B cell (primary cell): ENCODE measurements around the gene FRMD6. TPM values are rescaled to one million over a fixed set of nuclear protein-coding genes. Genes with fewer than 3 reads are reported as not detected.

ENCODE experiments used
- ATAC-seq: fragments of 200-7000 bp; cut with Tn5 transposase; one replicate; pipeline ENCODE4 v1.10.0; 2021; ENCODE audit warnings: low read depth, mild to moderate bottlenecking, moderate number of reproducible peaks, moderate library complexity
- CTCF ChIA-PET: fragments of 350-600 bp; sonication (Branson Sonifier 250); formaldehyde crosslinking; loops from one replicate; lab custom pipeline; 2021; ENCODE audit warnings: antibody characterized with exemption, inconsistent platforms; lab: Charles Lee
- POLR2A ChIA-PET: fragments of 350-600 bp; sonication (Branson Sonifier 250); formaldehyde crosslinking; loops from one replicate; lab custom pipeline; 2021; ENCODE audit warnings: antibody characterized with exemption; lab: Charles Lee
- DNase-seq: peaks from one replicate; pipeline ENCODE4 v3.0.0; 2013
- H2AFZ ChIP-seq: 2 replicates; pipeline ENCODE4 v1.6.1; 2012; ENCODE audit warnings: mild to moderate bottlenecking, low read depth, low read length; ENCODE audit not compliant: insufficient read depth, poor library complexity, severe bottlenecking
- H3K27ac ChIP-seq, 2 donors: 1 replicate in 1 of 2; 2 replicates in 1 of 2; pipeline ENCODE4 v1.5.1; 2012 to 2013; ENCODE audit warnings: low read length in 2 of 2, mild to moderate bottlenecking in 2 of 2, moderate library complexity in 1 of 2
- H3K27me3 ChIP-seq, 4 experiments: fragments of 200-600 bp in 1 of 4; sonication (generic) in 1 of 4; replicated peaks in 1 of 4; 1 replicate in 2 of 4; 2 replicates in 2 of 4; pipeline versions ENCODE4 v1.6.1 to v1.7.0; 2013 to 2016; ENCODE audit warnings: low read length in 3 of 4, mild to moderate bottlenecking in 2 of 4, mixed read lengths in 1 of 4, moderate library complexity in 1 of 4; ENCODE audit not compliant: insufficient read depth in 4 of 4, control insufficient read depth in 3 of 4; ENCODE audit errors: control extremely low read depth in 1 of 4
- H3K36me3 ChIP-seq, 2 experiments: replicated peaks in 1 of 2; 1 replicate in 1 of 2; 2 replicates in 1 of 2; pipeline versions ENCODE4 v1.6.1 to v1.7.1; 2013; ENCODE audit warnings: low read length in 1 of 2; ENCODE audit not compliant: insufficient read depth in 2 of 2, control insufficient read depth in 1 of 2; ENCODE audit errors: control extremely low read depth in 1 of 2, extremely low read depth in 1 of 2
- H3K4me1 ChIP-seq, 2 donors: fragments of 200-600 bp in 1 of 2; sonication (generic) in 1 of 2; 1 replicate in 1 of 2; 2 replicates in 1 of 2; pipeline versions ENCODE4 v1.5.1 to v1.6.1; 2013 to 2017; ENCODE audit warnings: low read length in 2 of 2; ENCODE audit not compliant: control insufficient read depth in 2 of 2, insufficient read depth in 2 of 2
- H3K4me2 ChIP-seq: replicated peaks from 2 replicates; pipeline ENCODE3; 2012; ENCODE audit warnings: mild to moderate bottlenecking, low read depth, low read length; ENCODE audit not compliant: poor library complexity, severe bottlenecking
- H3K4me3 ChIP-seq, 5 experiments: fragments of 200-600 bp in 1 of 5; sonication (generic) in 1 of 5; 1 replicate in 3 of 5; 2 replicates in 2 of 5; pipeline versions ENCODE4 v1.5.1 to v1.7.0; 2011 to 2016; ENCODE audit warnings: low read length in 4 of 5, mild to moderate bottlenecking in 4 of 5, low read depth in 2 of 5, control low read depth in 1 of 5, moderate library complexity in 1 of 5; ENCODE audit not compliant: insufficient read depth in 1 of 5; ENCODE audit errors: control extremely low read depth in 1 of 5, extremely low read depth in 1 of 5
- H3K79me2 ChIP-seq: fragments of 200-600 bp; sonication (generic); one replicate; pipeline ENCODE4 v1.6.0; 2016; ENCODE audit warnings: low read length; ENCODE audit not compliant: control insufficient read depth, insufficient read depth
- H3K9ac ChIP-seq: fragments of 200-600 bp; sonication (generic); 2 replicates; pipeline ENCODE4 v1.6.1; 2017; ENCODE audit warnings: mild to moderate bottlenecking, low read length, moderate library complexity
- H3K9me3 ChIP-seq, 3 donors: one replicate each; pipeline versions ENCODE4 v1.6.1 to v1.7.1; 2013; ENCODE audit warnings: low read length in 2 of 3; ENCODE audit not compliant: control insufficient read depth in 2 of 3, insufficient read depth in 1 of 3; ENCODE audit errors: control extremely low read depth in 1 of 3
- H4K20me1 ChIP-seq: 2 replicates; pipeline ENCODE4 v1.6.0; 2012; ENCODE audit warnings: mild to moderate bottlenecking, low read length; ENCODE audit not compliant: insufficient read depth, control insufficient read depth, poor library complexity, severe bottlenecking
- H3K27ac Mint-ChIP-seq: one replicate; pipeline ENCODE4 v1.8.0; 2021; ENCODE audit warnings: mixed read lengths
- H3K27me3 Mint-ChIP-seq: one replicate; pipeline ENCODE4 v1.8.0; 2021; ENCODE audit warnings: mixed read lengths
- H3K4me1 Mint-ChIP-seq: one replicate; pipeline ENCODE4 v1.8.0; 2021; ENCODE audit warnings: mixed read lengths
- H3K4me3 Mint-ChIP-seq: one replicate; pipeline ENCODE4 v1.8.0; 2021; ENCODE audit warnings: mixed read lengths
- H3K9me3 Mint-ChIP-seq: one replicate; pipeline ENCODE4 v1.8.0; 2022; ENCODE audit warnings: mixed read lengths; ENCODE audit not compliant: insufficient read depth
- EZH2 ChIP-seq: IDR thresholded peaks from 2 replicates; pipeline ENCODE4 v1.6.1; 2012; ENCODE audit warnings: borderline replicate concordance, low read depth, mild to moderate bottlenecking, moderate library complexity, low read length; ENCODE audit not compliant: insufficient read depth, poor library complexity, severe bottlenecking
- WGBS: methylation state at CpG from one replicate; pipeline ENCODE4 v1.1.5; 2013; ENCODE audit warnings: missing lambda C conversion rate; ENCODE audit not compliant: insufficient coverage; 5-methylcytosine and 5-hydroxymethylcytosine counted together
- intact Hi-C: fragments of 100-400 bp; cut with micrococcal nuclease; formaldehyde crosslinking; loops from one replicate; pipeline ENCODE4 v1.10.0; 2022
- polyA plus RNA-seq: library from polyadenylated mRNA; depleted of rRNA; stranded (reverse); fragments of >200 nt; gene quantifications from 2 replicates; pipeline ENCODE4 v1.2.3, GENCODE V29; 2012
- total RNA-seq, 2 donors: library from RNA; stranded (reverse); fragments of 120-200 nt in 1 of 2; gene quantifications; 1 replicate in 1 of 2; 2 replicates in 1 of 2; pipeline versions ENCODE4 v1.2.3 to v1.2.4, GENCODE V29; 2013 to 2022
- TF ChIP-seq, protein P1 (sequence below): fragments of 200-600 bp; IDR thresholded peaks from one replicate; pipeline ENCODE4 v1.8.0; 2022; ENCODE audit warnings: antibody characterized with exemption, mild to moderate bottlenecking

Gene FRMD6
- total and polyA plus RNA-seq, 2 donors (not counting 1 experiment from before 2014, with no cell fraction given) = 0.03 to 0.30 TPM

DNA sequence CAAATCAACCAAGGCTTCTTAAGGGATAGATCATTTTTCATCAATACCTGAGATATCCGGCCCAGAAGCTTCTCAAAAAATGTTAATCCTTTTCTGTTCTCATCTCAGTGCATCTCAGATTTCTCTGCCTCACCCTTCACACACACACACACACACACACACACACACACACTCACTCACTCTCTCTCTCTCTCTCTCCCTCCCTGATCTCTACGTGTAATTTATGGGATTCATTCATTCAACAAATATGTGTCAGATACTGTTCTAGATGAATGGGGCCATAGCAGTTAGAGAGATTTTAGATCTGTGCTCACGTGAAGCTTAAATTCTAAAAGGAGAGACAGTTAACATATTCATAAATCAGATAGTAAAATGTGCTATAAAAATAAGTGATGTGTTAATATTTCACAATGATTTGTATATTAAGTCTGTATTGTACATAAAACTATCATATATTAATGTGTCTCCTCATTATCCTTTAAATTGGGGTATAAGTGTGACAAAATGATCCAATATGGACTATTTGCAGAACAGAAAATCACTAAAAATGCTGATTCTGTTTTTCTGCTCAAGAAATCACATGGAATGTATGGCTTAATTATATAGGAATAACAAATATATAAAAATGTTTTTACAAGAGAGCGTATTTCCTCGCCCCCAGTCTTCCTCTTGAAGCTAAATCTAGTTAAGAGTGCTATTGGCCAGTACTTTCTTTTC is 7.3 kb upstream of the FRMD6 start:
- Histone ChIP-seq H3K36me3 (no peaks in the 10 kb centered on the region), H3K4me3 (no peak overlapping the region), H3K9ac (no peak overlapping the region), H3K4me1 (no peaks in the 10 kb centered on the region), H3K9me3 (no peaks in the 10 kb centered on the region), H3K79me2 (no peaks in the 10 kb centered on the region), H2AFZ (no peak overlapping the region), H3K27me3 (no peaks in the 10 kb centered on the region), H4K20me1 (no peaks in the 10 kb centered on the region), H3K27ac (no peak overlapping the region), H3K4me2 (no peak overlapping the region)
- no peaks in the 10 kb centered on the region for H3K4me1 Mint-ChIP-seq
- H3K9me3 Mint-ChIP-seq = no peaks in the 10 kb centered on the region
- H3K4me3 Mint-ChIP-seq = no peak overlapping the region
- WGBS = no CpG with 5 or more reads among the region's 5 CpGs
- ATAC-seq = no peak
- TF ChIP-seq, protein P1, sequence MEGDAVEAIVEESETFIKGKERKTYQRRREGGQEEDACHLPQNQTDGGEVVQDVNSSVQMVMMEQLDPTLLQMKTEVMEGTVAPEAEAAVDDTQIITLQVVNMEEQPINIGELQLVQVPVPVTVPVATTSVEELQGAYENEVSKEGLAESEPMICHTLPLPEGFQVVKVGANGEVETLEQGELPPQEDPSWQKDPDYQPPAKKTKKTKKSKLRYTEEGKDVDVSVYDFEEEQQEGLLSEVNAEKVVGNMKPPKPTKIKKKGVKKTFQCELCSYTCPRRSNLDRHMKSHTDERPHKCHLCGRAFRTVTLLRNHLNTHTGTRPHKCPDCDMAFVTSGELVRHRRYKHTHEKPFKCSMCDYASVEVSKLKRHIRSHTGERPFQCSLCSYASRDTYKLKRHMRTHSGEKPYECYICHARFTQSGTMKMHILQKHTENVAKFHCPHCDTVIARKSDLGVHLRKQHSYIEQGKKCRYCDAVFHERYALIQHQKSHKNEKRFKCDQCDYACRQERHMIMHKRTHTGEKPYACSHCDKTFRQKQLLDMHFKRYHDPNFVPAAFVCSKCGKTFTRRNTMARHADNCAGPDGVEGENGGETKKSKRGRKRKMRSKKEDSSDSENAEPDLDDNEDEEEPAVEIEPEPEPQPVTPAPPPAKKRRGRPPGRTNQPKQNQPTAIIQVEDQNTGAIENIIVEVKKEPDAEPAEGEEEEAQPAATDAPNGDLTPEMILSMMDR = no peak
- TF ChIP-seq EZH2 = no peak
- DNase-seq = no peak
- ChIA-PET POLR2A (no interaction called here), CTCF (no interaction called here)
- H3K27ac Mint-ChIP-seq = no peak overlapping the region
- peaks cover 12% of the 10 kb centered on the region for H3K27me3 Mint-ChIP-seq
- intact Hi-C loops = no loop called here

DNA sequence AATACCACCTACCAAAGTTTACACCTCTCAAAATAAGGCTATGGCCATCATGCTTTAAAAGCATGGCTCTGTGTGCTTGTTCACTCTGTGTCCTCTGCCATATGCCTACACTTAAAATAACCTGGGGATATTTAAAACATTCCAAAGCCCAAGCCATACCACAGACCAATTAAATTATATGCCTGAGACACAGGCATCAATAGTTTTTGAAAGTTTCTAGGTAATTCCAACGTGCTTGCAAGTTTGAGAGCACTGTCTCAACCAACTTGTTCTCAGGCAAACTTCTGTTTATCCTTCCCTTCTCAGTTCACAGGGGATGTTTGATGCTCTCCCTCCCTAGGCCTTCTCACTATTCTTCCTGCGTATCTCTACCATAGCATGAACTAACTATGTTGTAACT is 3.4 kb upstream of the FRMD6 start:
- ChIA-PET POLR2A (no interaction called here), CTCF (no interaction called here)
- Histone ChIP-seq H3K9ac (no peak overlapping the region), H3K27me3 (peaks cover 0 to 15% (median 7%) of the 10 kb centered on the region in 4 experiments), H3K9me3 (no peaks in the 10 kb centered on the region), H2AFZ (no peak overlapping the region), H3K79me2 (no peaks in the 10 kb centered on the region), H3K4me1 (peaks cover 14 to 19% of the 10 kb centered on the region in 2 donors), H4K20me1 (no peaks in the 10 kb centered on the region), H3K36me3 (no peaks in the 10 kb centered on the region), H3K27ac (no peak overlapping the region), H3K4me3 (no peak overlapping the region), H3K4me2 (no peak overlapping the region)
- WGBS = 100% methylated on average over 1 of the region's 2 CpGs
- H3K27ac Mint-ChIP-seq = no peak overlapping the region
- DNase-seq (no peak), ATAC-seq (no peak)
- intact Hi-C loops = no loop called here
- peaks cover 12% of the 10 kb centered on the region for H3K4me1 Mint-ChIP-seq
- TF ChIP-seq, protein P1 = no peak
- no peak overlapping the region for H3K4me3 Mint-ChIP-seq
- H3K27me3 Mint-ChIP-seq = peaks cover 23% of the 10 kb centered on the region
- H3K9me3 Mint-ChIP-seq = no peaks in the 10 kb centered on the region
